Keratinocyte (primary cell): ENCODE data around the gene TRIM29.

Source experiments
- CTCF ChIP-seq, 3 experiments: IDR thresholded peaks in 1 of 3; conservative IDR thresholded peaks in 1 of 3; optimal IDR thresholded peaks in 1 of 3; 2 replicates in 2 of 3; 3 replicates in 1 of 3; pipeline versions ENCODE3 to v1.5.1; 2011; ENCODE audit warnings: low read length in 3 of 3, mild to moderate bottlenecking in 3 of 3, moderate library complexity in 2 of 3, control low read depth in 1 of 3, inconsistent platforms in 1 of 3; ENCODE audit not compliant: insufficient read depth in 2 of 3; ENCODE audit errors: extremely low read depth in 1 of 3
- EZH2 ChIP-seq: IDR thresholded peaks from one replicate; pipeline ENCODE4 v1.6.1; 2012; ENCODE audit warnings: inconsistent platforms, mild to moderate bottlenecking, low read length, moderate library complexity

- TF ChIP-seq CTCF (optimal IDR thresholded peaks at IDR 0.05 in 1 of 3, IDR thresholded peaks at IDR 0.05 in 1 of 3, conservative IDR thresholded peaks at IDR 0.05 in 1 of 3; ENCODE audit: extremely low read depth in 1 of 3, insufficient read depth in 2 of 3, low read length in 3 of 3) (no peak), EZH2 (no peak)
These were observed 37.0 kb upstream of the TRIM29 start for GRCh38 chr11:120174866-120175265.
